Ishikawa (cell line): Measurements from ENCODE around the gene PIGR.
A peak's percentile ranks its signal among the peaks of the same experiment; 100 is the strongest.

Experiments
- CEBPB ChIP-seq: IDR thresholded peaks from 2 replicates; pipeline ENCODE4 v1.6.1; 2012
- CREB1 ChIP-seq: IDR thresholded peaks from 2 replicates; pipeline ENCODE4 v1.6.1; 2012; ENCODE audit warnings: low read depth
- EGR1 ChIP-seq: IDR thresholded peaks from 2 replicates; pipeline ENCODE4 v1.6.1; 2012
- EP300 ChIP-seq: IDR thresholded peaks from 2 replicates; pipeline ENCODE4 v1.6.1; 2012; ENCODE audit warnings: borderline replicate concordance
- FOXM1 ChIP-seq: IDR thresholded peaks from 2 replicates; pipeline ENCODE4 v1.6.1; 2012; ENCODE audit warnings: low read depth, borderline replicate concordance
- NFIC ChIP-seq: IDR thresholded peaks from 2 replicates; pipeline ENCODE4 v1.6.1; 2012
- RAD21 ChIP-seq: IDR thresholded peaks from 2 replicates; pipeline ENCODE4 v1.6.1; 2012; ENCODE audit warnings: low read depth
- TAF1 ChIP-seq: IDR thresholded peaks from 2 replicates; pipeline ENCODE4 v1.6.1; 2012; ENCODE audit warnings: low read depth, mild to moderate bottlenecking
- TCF12 ChIP-seq: IDR thresholded peaks from 2 replicates; pipeline ENCODE4 v1.6.1; 2012; ENCODE audit warnings: low read depth
- TEAD4 ChIP-seq: IDR thresholded peaks from 2 replicates; pipeline ENCODE4 v1.6.1; 2012
- YY1 ChIP-seq: IDR thresholded peaks from 2 replicates; pipeline ENCODE4 v1.6.1; 2012; ENCODE audit warnings: low read depth
- ZBTB7A ChIP-seq: IDR thresholded peaks from 2 replicates; pipeline ENCODE4 v1.6.1; 2012; ENCODE audit warnings: low read depth
- TF ChIP-seq, protein P1 (sequence below): IDR thresholded peaks from 2 replicates; pipeline ENCODE4 v1.6.1; 2012
- TF ChIP-seq, protein P2 (sequence below): IDR thresholded peaks from 2 replicates; pipeline ENCODE4 v1.6.1; 2012
- TF ChIP-seq, protein P3 (sequence below): IDR thresholded peaks from 2 replicates; pipeline ENCODE4 v1.6.1; 2012; ENCODE audit warnings: low read depth, mild to moderate bottlenecking

Gene PIGR

DNA sequence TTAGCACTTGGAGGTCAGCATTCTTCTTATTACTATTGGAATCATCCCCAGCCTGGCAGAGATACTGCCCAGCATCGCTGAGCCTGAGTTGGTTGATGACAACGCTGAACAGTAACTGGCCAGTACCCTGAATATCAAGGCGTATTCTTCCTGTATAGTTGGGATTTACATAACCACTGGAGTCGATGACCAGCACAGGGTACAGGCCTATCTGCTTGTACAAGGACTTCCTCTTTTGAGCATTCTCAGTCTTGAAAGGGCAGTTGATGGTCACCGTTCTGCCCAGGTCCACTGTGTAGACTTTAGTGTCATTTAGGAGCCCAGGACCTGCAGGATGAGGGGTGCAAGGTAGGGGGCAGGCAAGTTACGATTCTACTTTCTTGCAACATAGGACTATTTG is 8.8 kb downstream of the PIGR start:
- TF ChIP-seq ZBTB7A: no peak
- no peak for TF ChIP-seq YY1
- no peak for TF ChIP-seq CREB1
- TF ChIP-seq NFIC: no peak
- no peak for TF ChIP-seq TCF12
- no peak for TF ChIP-seq TEAD4
- TF ChIP-seq EGR1: no peak
- TF ChIP-seq, protein P1, sequence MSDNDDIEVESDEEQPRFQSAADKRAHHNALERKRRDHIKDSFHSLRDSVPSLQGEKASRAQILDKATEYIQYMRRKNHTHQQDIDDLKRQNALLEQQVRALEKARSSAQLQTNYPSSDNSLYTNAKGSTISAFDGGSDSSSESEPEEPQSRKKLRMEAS: no peak
- TF ChIP-seq, protein P2, sequence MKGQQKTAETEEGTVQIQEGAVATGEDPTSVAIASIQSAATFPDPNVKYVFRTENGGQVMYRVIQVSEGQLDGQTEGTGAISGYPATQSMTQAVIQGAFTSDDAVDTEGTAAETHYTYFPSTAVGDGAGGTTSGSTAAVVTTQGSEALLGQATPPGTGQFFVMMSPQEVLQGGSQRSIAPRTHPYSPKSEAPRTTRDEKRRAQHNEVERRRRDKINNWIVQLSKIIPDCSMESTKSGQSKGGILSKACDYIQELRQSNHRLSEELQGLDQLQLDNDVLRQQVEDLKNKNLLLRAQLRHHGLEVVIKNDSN: no peak
- TF ChIP-seq, protein P3, sequence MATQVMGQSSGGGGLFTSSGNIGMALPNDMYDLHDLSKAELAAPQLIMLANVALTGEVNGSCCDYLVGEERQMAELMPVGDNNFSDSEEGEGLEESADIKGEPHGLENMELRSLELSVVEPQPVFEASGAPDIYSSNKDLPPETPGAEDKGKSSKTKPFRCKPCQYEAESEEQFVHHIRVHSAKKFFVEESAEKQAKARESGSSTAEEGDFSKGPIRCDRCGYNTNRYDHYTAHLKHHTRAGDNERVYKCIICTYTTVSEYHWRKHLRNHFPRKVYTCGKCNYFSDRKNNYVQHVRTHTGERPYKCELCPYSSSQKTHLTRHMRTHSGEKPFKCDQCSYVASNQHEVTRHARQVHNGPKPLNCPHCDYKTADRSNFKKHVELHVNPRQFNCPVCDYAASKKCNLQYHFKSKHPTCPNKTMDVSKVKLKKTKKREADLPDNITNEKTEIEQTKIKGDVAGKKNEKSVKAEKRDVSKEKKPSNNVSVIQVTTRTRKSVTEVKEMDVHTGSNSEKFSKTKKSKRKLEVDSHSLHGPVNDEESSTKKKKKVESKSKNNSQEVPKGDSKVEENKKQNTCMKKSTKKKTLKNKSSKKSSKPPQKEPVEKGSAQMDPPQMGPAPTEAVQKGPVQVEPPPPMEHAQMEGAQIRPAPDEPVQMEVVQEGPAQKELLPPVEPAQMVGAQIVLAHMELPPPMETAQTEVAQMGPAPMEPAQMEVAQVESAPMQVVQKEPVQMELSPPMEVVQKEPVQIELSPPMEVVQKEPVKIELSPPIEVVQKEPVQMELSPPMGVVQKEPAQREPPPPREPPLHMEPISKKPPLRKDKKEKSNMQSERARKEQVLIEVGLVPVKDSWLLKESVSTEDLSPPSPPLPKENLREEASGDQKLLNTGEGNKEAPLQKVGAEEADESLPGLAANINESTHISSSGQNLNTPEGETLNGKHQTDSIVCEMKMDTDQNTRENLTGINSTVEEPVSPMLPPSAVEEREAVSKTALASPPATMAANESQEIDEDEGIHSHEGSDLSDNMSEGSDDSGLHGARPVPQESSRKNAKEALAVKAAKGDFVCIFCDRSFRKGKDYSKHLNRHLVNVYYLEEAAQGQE: no peak
- no peak for TF ChIP-seq EP300
- TF ChIP-seq FOXM1: no peak
- no peak for TF ChIP-seq CEBPB

DNA sequence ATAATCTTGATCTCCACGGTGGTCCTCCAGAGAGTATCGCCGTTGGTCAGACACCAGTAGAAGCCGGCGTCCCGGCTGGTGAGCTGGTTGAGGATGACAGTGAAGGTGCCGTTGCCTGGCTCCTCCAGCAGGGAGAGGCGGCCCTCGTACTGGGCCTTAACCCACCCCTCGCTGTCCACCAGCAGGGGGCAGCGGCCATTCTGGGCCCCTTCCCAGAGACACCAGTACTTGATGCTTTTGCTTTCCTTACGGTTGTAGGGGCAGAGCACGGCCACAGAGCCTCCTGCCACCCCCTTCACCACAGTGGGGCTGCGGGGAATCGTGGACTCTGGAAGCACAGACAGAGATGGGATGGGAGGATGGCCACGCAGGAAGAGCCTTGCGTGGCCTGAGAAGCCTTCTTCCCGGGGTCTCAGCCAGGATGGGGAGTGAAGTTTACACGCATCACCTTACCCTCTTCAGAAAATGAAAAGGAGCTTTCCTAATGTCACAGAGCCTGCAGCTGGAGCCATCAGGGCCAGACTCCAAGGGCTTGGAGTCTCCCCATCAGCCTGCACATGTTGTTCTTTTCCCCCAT is 10.7 kb downstream of the PIGR start:
- TF ChIP-seq TCF12 (no peak), CREB1 (no peak), RAD21 (peak; percentile 38)

- TF ChIP-seq CEBPB: no peak
- TF ChIP-seq RAD21: peak; percentile 42; the same call in 1 of the 2 replicates
Measured at GRCh38 chr1:206933333-206933945, 12.8 kb downstream of the PIGR start.

- TF ChIP-seq CEBPB (no peak), EGR1 (no peak), CREB1 (no peak), YY1 (no peak), NFIC (no peak), TCF12 (no peak), FOXM1 (no peak), ZBTB7A (no peak), TAF1 (no peak), RAD21 (no peak), TEAD4 (no peak)
- TF ChIP-seq, protein P2: no peak
- TF ChIP-seq, protein P3: no peak
- TF ChIP-seq, protein P1: no peak
Measured at GRCh38 chr1:206932177-206932576, 14.1 kb downstream of the PIGR start.

- TF ChIP-seq CREB1 (no peak), YY1 (no peak), EP300 (no peak), FOXM1 (no peak), NFIC (no peak), TEAD4 (no peak), TAF1 (no peak), TCF12 (no peak), RAD21 (no peak), ZBTB7A (no peak), EGR1 (no peak), CEBPB (no peak)
- TF ChIP-seq, protein P1: no peak
- TF ChIP-seq, protein P2: no peak
- TF ChIP-seq, protein P3: no peak
Measured at GRCh38 chr1:206931709-206932108, 14.6 kb downstream of the PIGR start.
